K562 (cell line): ENCODE data around the gene RSPRY1. TPM values are rescaled to one million over a fixed set of nuclear protein-coding genes. Genes with fewer than 3 reads are reported as not detected.

Experiments used
- BRCA1 ChIP-seq, 2 experiments: fragments of 450-650 bp in 1 of 2; sonication (generic) in 1 of 2; formaldehyde crosslinking in 1 of 2; IDR thresholded peaks; 2 replicates each; pipeline versions ENCODE4 v1.5.0 to v1.6.1; 2017 to 2020; ENCODE audit warnings: mild to moderate bottlenecking in 1 of 2, missing genetic modification reagents in 1 of 2
- DACH1 ChIP-seq: fragments of 450-650 bp; IDR thresholded peaks from 2 replicates; pipeline ENCODE4 v1.6.1; 2018; ENCODE audit not compliant: partially characterized antibody
- DNMT1 ChIP-seq: fragments of 450-650 bp; IDR thresholded peaks from 2 replicates; pipeline ENCODE4 v1.6.1; 2016; ENCODE audit warnings: antibody characterized with exemption, mild to moderate bottlenecking
- EWSR1 ChIP-seq: fragments of 450-650 bp; IDR thresholded peaks from 2 replicates; pipeline ENCODE4 v1.6.1; 2018; ENCODE audit warnings: borderline replicate concordance, mild to moderate bottlenecking, low read depth, moderate library complexity; ENCODE audit not compliant: partially characterized antibody
- GABPB1 ChIP-seq: sonication (generic); formaldehyde crosslinking; IDR thresholded peaks from 2 replicates; pipeline ENCODE4 v1.8.0; 2022; ENCODE audit warnings: mild to moderate bottlenecking, missing genetic modification reagents
- GABPB2 ChIP-seq: fragments of 250-450 bp; sonication (Bioruptor Pico); conservative IDR thresholded peaks from 2 replicates; pipeline ENCODE4 v1.5.1; 2021; ENCODE audit warnings: mild to moderate bottlenecking
- GATAD2B ChIP-seq: fragments of 450-650 bp; IDR thresholded peaks from 2 replicates; pipeline ENCODE4 v1.6.1; 2017; ENCODE audit warnings: mild to moderate bottlenecking, borderline replicate concordance
- IFI16 ChIP-seq: fragments of 250-450 bp; sonication (Bioruptor Pico); IDR thresholded peaks from 2 replicates; pipeline ENCODE4 v2.1.2; 2022; ENCODE audit warnings: mild to moderate bottlenecking, inconsistent platforms
- IRF2 ChIP-seq: sonication (generic); formaldehyde crosslinking; IDR thresholded peaks from 2 replicates; pipeline ENCODE4 v1.8.1; 2022; ENCODE audit warnings: mild to moderate bottlenecking, missing genetic modification reagents
- KLF1 ChIP-seq: fragments of 450-650 bp; IDR thresholded peaks from 2 replicates; pipeline ENCODE4 v1.6.1; 2016; ENCODE audit warnings: missing genetic modification characterization, missing compliant biosample characterization
- LEF1 ChIP-seq: fragments of 450-650 bp; IDR thresholded peaks from 2 replicates; pipeline ENCODE4 v1.6.1; 2016; ENCODE audit warnings: mild to moderate bottlenecking
- MAFF ChIP-seq: IDR thresholded peaks from 2 replicates; pipeline ENCODE4 v1.6.1; 2012; ENCODE audit warnings: low read length, improper control_type of control experiment
- MCM3 ChIP-seq: fragments of 450-650 bp; IDR thresholded peaks from 2 replicates; pipeline ENCODE4 v1.6.1; 2016
- PRMT5 ChIP-seq: sonication (generic); formaldehyde crosslinking; IDR thresholded peaks from 2 replicates; pipeline ENCODE4 v1.5.0; 2020; ENCODE audit warnings: missing genetic modification reagents
- PURB ChIP-seq: sonication (generic); formaldehyde crosslinking; IDR thresholded peaks from 2 replicates; pipeline ENCODE4 v1.9.0; 2021; ENCODE audit warnings: low read depth, mild to moderate bottlenecking, missing genetic modification reagents
- RBM39 ChIP-seq: fragments of 200-400 bp; formaldehyde crosslinking; optimal IDR thresholded peaks from 2 replicates; pipeline ENCODE3; 2018; ENCODE audit warnings: low read depth, low read length
- RFX7 ChIP-seq: fragments of 250-450 bp; sonication (Bioruptor Pico); IDR thresholded peaks from 2 replicates; pipeline ENCODE4 v1.5.1; 2021; ENCODE audit warnings: mild to moderate bottlenecking
- RNF2 ChIP-seq: sonication (generic); IDR thresholded peaks from 2 replicates; pipeline ENCODE4 v1.6.1; 2016
- SIN3A ChIP-seq, 2 experiments: fragments of 150-350 bp in 1 of 2; IDR thresholded peaks; 2 replicates each; pipeline ENCODE4 v1.6.1; 2011 to 2016; ENCODE audit warnings: borderline replicate concordance in 2 of 2, low read depth in 2 of 2, low read length in 2 of 2, mild to moderate bottlenecking in 2 of 2, moderate library complexity in 2 of 2; ENCODE audit not compliant: control insufficient read depth in 1 of 2
- SMARCA4 ChIP-seq: fragments of 450-650 bp; IDR thresholded peaks from 2 replicates; pipeline ENCODE4 v1.6.1; 2016
- SP2 ChIP-seq: IDR thresholded peaks from 2 replicates; pipeline ENCODE4 v1.6.1; 2011; ENCODE audit warnings: mild to moderate bottlenecking, low read depth, low read length, moderate library complexity; ENCODE audit not compliant: poor library complexity, severe bottlenecking; ENCODE audit errors: extremely low read depth
- SRF ChIP-seq, 2 experiments: fragments of 250-450, 450-650 bp in 1 of 2; sonication (Bioruptor Pico) in 1 of 2; sonication (generic) in 1 of 2; formaldehyde crosslinking; IDR thresholded peaks; 2 replicates each; pipeline versions ENCODE4 v1.5.0 to v1.5.1; 2020 to 2022; ENCODE audit warnings: mild to moderate bottlenecking in 1 of 2, missing genetic modification reagents in 1 of 2
- STAT5B ChIP-seq: fragments of 250-450 bp; sonication (Bioruptor Pico); IDR thresholded peaks from 2 replicates; pipeline ENCODE4 v1.8.0; 2021; ENCODE audit warnings: mild to moderate bottlenecking, inconsistent platforms
- TAF9B ChIP-seq: fragments of 450-650 bp; IDR thresholded peaks from 2 replicates; pipeline ENCODE4 v1.6.1; 2018; ENCODE audit warnings: mild to moderate bottlenecking; ENCODE audit not compliant: partially characterized antibody
- ZNF140 ChIP-seq: fragments of 250-450 bp; sonication (Bioruptor Pico); IDR thresholded peaks from 2 replicates; pipeline ENCODE4 v1.8.0; 2021; ENCODE audit warnings: moderate library complexity, mild to moderate bottlenecking, inconsistent platforms
- ZNF165 ChIP-seq: fragments of 250-450 bp; sonication (Bioruptor Pico); IDR thresholded peaks from 2 replicates; pipeline ENCODE4 v1.4.0; 2020; ENCODE audit warnings: borderline replicate concordance
- ZNF24 ChIP-seq: fragments of 450-650 bp; IDR thresholded peaks from 2 replicates; pipeline ENCODE4 v1.6.1; 2016
- ZNF316 ChIP-seq: fragments of 450-650 bp; IDR thresholded peaks from 2 replicates; pipeline ENCODE4 v1.6.1; 2016
- ZNF408 ChIP-seq: fragments of 250-450 bp; sonication (Bioruptor Pico); IDR thresholded peaks from 2 replicates; pipeline ENCODE4 v1.4.0; 2020; ENCODE audit warnings: low read depth, mild to moderate bottlenecking, moderate library complexity
- ZNF695 ChIP-seq: fragments of 450-650 bp; formaldehyde crosslinking; IDR thresholded peaks from 2 replicates; pipeline ENCODE4 v1.4.0; 2020; ENCODE audit warnings: mild to moderate bottlenecking, moderate library complexity
- ZNF778 ChIP-seq: fragments of 450-650 bp; formaldehyde crosslinking; IDR thresholded peaks from 2 replicates; pipeline ENCODE4 v1.4.0; 2020; ENCODE audit warnings: mild to moderate bottlenecking, moderate library complexity
- polyA plus RNA-seq, 8 experiments: library from polyadenylated mRNA; depleted of rRNA in 4 of 8; stranded (reverse) in 5 of 8; unstranded in 3 of 8; fragments of >200 nt; fragmentation: Nextera tagmentation in 2 of 8; fragmentation: Illumina TruSeq in 1 of 8; extraction: Ambion mirVana in 2 of 8; extraction: Trizol in 1 of 8; gene quantifications; 2 replicates each; pipeline versions ENCODE4 v1.2.1 to v1.2.3, GENCODE V29; 2011 to 2014; ENCODE audit warnings: inconsistent platforms in 1 of 8, missing spikeins in 1 of 8
- total RNA-seq, 7 experiments: library from RNA; depleted of rRNA in 6 of 7; stranded (reverse); fragments of >200 nt in 6 of 7; fragmentation: Illumina TruSeq in 2 of 7; extraction: Trizol in 2 of 7; gene quantifications; 2 replicates each; pipeline versions ENCODE4 v1.2.1 to v1.2.3, GENCODE V29; 2011 to 2021; ENCODE audit warnings: low replicate concordance in 1 of 7
- TF ChIP-seq, protein P1 (sequence below): fragments of 250-450 bp; sonication (Bioruptor Pico); IDR thresholded peaks from 2 replicates; pipeline ENCODE4 v1.8.0; 2021; ENCODE audit warnings: borderline replicate concordance, mild to moderate bottlenecking, moderate library complexity; ENCODE audit not compliant: poor library complexity, severe bottlenecking
- TF ChIP-seq, protein P2 (sequence below): fragments of 250-450 bp; sonication (Bioruptor Pico); IDR thresholded peaks from 2 replicates; pipeline ENCODE4 v1.8.0; 2022; ENCODE audit warnings: moderate library complexity, mild to moderate bottlenecking, inconsistent platforms

Gene RSPRY1
- total and polyA plus RNA-seq, 9 of the 15 experiments (the other 6 are each of a cell fraction or from before 2014, with no cell fraction given) = 10.2 to 27.8 (median 20.8) TPM

DNA sequence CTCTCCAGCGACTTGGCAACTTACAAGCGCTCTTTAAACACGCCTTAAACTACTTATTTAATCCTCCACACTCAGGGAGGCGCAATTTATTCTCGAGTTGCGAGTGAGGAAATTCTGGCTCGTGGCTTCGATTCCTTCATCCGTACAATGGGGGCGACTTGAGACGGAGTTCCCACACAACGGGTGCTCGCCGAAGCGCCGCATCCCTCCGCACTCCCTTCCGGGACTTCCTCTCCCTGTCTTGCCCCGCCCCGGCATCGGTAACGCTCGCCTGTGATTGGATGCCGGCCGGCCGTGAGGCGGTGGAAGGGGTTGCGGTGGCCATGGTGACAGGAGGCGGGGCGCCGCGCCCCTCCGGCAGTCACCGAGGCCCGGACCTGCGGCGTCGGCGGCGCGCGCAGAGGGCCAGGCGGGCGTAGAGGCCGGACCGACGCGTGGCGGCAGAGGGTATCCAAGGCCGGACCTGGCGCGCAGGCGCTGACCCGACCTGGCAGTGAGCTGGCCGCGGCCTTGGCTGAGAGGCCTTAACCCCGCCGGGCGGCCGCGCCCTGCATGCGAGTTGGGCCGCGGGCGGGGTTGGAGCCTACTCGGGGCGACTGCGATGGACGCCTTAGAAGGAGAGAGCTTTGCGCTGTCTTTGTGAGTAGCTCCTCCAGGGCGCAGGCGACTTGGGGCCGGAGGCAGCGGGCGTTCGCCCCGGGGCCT lies 58.8 kb downstream of the RSPRY1 start, which contains the start of gene ARL2BP (continued):
- TF ChIP-seq RNF2 (peak; percentile 16; the same call in 1 of the 2 replicates), MAFF (no peak), SMARCA4 (peak; percentile 23; the same call in 1 of the 2 replicates), SRF (CRISPR knock-in tag; IDR thresholded peaks at IDR 0.05) (peak; percentile 9 to 17; a peak in 3 of 4 replicates), IRF2 (CRISPR knock-in tag) (no peak), IFI16 (CRISPR knock-in tag) (no peak), ZNF165 (CRISPR knock-in tag) (no peak), ZNF408 (CRISPR knock-in tag) (no peak), MCM3 (no peak), EWSR1 (no peak), STAT5B (CRISPR knock-in tag) (no peak), KLF1 (tag) (peak; percentile 87; the same call in 1 of the 2 replicates), ZNF778 (CRISPR knock-in tag) (no peak), GABPB2 (CRISPR knock-in tag) (no peak), GATAD2B (no peak), DACH1 (no peak), SP2 (peak; percentile 29), LEF1 (no peak), ZNF24 (no peak), ZNF316 (no peak), PRMT5 (no peak), RFX7 (CRISPR knock-in tag) (no peak), DNMT1 (no peak), RBM39 (no peak), ZNF140 (CRISPR knock-in tag) (no peak), ZNF695 (CRISPR knock-in tag) (no peak), BRCA1 (IDR thresholded peaks at IDR 0.05) (no peak), BRCA1 (CRISPR knock-in tag; IDR thresholded peaks at IDR 0.05) (no peak), SIN3A (IDR thresholded peaks at IDR 0.05; ENCODE audit: borderline replicate concordance in 2 of 2, control insufficient read depth in 1 of 2, low read depth in 2 of 2, low read length in 2 of 2) (peak in 1 of 2 experiments; percentile 42; a peak in 2 of 4 replicates), GABPB1 (CRISPR knock-in tag) (peak; percentile 89), TAF9B (peak; percentile 18), PURB (CRISPR knock-in tag) (no peak)
- TF ChIP-seq, protein P1, sequence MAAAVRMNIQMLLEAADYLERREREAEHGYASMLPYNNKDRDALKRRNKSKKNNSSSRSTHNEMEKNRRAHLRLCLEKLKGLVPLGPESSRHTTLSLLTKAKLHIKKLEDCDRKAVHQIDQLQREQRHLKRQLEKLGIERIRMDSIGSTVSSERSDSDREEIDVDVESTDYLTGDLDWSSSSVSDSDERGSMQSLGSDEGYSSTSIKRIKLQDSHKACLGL (CRISPR knock-in tag) = no peak
- TF ChIP-seq, protein P2, sequence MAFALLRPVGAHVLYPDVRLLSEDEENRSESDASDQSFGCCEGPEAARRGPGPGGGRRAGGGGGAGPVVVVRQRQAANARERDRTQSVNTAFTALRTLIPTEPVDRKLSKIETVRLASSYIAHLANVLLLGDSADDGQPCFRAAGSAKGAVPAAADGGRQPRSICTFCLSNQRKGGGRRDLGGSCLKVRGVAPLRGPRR (CRISPR knock-in tag) = no peak
